Medulla oblongata (tissue), 1 donor: ENCODE measurements around the gene RUNX3.

Experiments
- DNase-seq: peaks from one replicate; pipeline ENCODE4 v3.0.0-alpha.2; 2015; ENCODE audit errors: extremely low spot score

RUNX3 gene

GRCh38 chr1:24946861-24947658, 17.0 kb upstream of the RUNX3 start:
- DNase-seq = no peak

GRCh38 chr1:24945354-24946326, 15.6 kb upstream of the RUNX3 start:
- DNase-seq = no peak

- no peak for DNase-seq
Observed at GRCh38 chr1:24944318-24944717, 14.2 kb upstream of the RUNX3 start.

- DNase-seq = no peak
Observed at GRCh38 chr1:24942789-24943188, 12.7 kb upstream of the RUNX3 start.

- DNase-seq = no peak
Observed at GRCh38 chr1:24941564-24941963, 11.5 kb upstream of the RUNX3 start.

GRCh38 chr1:24940231-24940630, 10.2 kb upstream of the RUNX3 start:
- no peak for DNase-seq

GRCh38 chr1:24939675-24940193, 9.7 kb upstream of the RUNX3 start:
- DNase-seq = no peak

GRCh38 chr1:24939040-24939674, 9.1 kb upstream of the RUNX3 start:
- no peak for DNase-seq

- DNase-seq = no peak
Observed at GRCh38 chr1:24938276-24938675, 8.2 kb upstream of the RUNX3 start.

GRCh38 chr1:24936684-24937083, 6.6 kb upstream of the RUNX3 start:
- no peak for DNase-seq

- no peak for DNase-seq
Observed at GRCh38 chr1:24935615-24936484, 5.8 kb upstream of the RUNX3 start.

GRCh38 chr1:24935196-24935526, 5.1 kb upstream of the RUNX3 start:
- no peak for DNase-seq

GRCh38 chr1:24934310-24935195, 4.5 kb upstream of the RUNX3 start:
- no peak for DNase-seq

- DNase-seq = no peak
Observed at GRCh38 chr1:24933468-24933867, 3.4 kb upstream of the RUNX3 start.

- DNase-seq = no peak
Observed at GRCh38 chr1:24932725-24933294, 2.7 kb upstream of the RUNX3 start.

- DNase-seq = peak; percentile 31
Observed at GRCh38 chr1:24932284-24932683, 2.2 kb upstream of the RUNX3 start.

- DNase-seq = no peak
Observed at GRCh38 chr1:24931468-24932231, 1.6 kb upstream of the RUNX3 start.

- no peak for DNase-seq
Observed at GRCh38 chr1:24931146-24931467, 1.0 kb upstream of the RUNX3 start.
